ENCODE measurements around the gene ST3GAL4.

DNA sequence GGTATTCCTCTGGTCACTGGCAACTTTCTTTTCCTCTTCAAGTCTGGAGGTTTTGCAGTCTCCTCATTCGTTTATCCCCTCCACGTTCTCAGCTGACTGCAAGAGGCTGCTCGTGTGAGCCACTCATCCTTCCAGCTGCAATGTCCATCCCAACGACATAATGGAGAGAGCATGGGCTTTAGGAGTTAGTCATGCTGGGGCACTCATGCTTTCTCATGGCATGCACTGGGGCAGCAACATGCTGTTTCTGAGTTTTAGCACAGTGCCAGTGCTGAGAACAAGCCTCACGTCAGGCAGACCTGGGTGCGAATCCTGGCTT is 44.5 kb upstream of the ST3GAL4 start:
- TF ChIP-seq RAD21 (IDR thresholded peaks at IDR 0.05; ENCODE audit: low read length): no peak
- TF ChIP-seq GABPA (IDR thresholded peaks at IDR 0.05; ENCODE audit: low read depth): no peak
